HG03378 (cell line): ENCODE measurements around the gene FSD1L.
"Not testable (repeated sequence)": the region's sequence is repeated elsewhere in the genome, so short reads cannot be mapped to it uniquely, and the experiment has no call there.

Experiments used
- ATAC-seq: cut with Tn5 transposase; IDR thresholded peaks from one replicate; pipeline ENCODE4 v1.9.1; 2021; ENCODE audit warnings: mild to moderate bottlenecking, moderate library complexity; ENCODE audit not compliant: unreplicated experiment

The FSD1L gene

GRCh38 chr9:105539452-105539851, 91.6 kb downstream of the FSD1L start:
- no peak for ATAC-seq

GRCh38 chr9:105541838-105542237, 94.0 kb downstream of the FSD1L start:
- ATAC-seq: peak; percentile 99

GRCh38 chr9:105554042-105554441, 106.2 kb downstream of the FSD1L start:
- ATAC-seq: no peak

- peak; percentile 92 for ATAC-seq
Observed at GRCh38 chr9:105557804-105558610, 110.2 kb downstream of the FSD1L start, which contains the start of gene FKTN. FKTN (plus strand) TSS chr9:105558131; CDS start chr9:105575033, 16,902 bp downstream.

GRCh38 chr9:105572455-105572854, 124.6 kb downstream of the FSD1L start:
- no peak for ATAC-seq

- ATAC-seq: not testable (repeated sequence)
Observed at GRCh38 chr9:105579952-105580351, 132.1 kb downstream of the FSD1L start.

GRCh38 chr9:105581550-105581949, 133.7 kb downstream of the FSD1L start:
- ATAC-seq: not testable (repeated sequence)

GRCh38 chr9:105593145-105593544, 145.3 kb downstream of the FSD1L start:
- ATAC-seq: no peak
